ENCODE data around the gene LYPD1. TPM values are rescaled to one million over a fixed set of nuclear protein-coding genes. Genes with fewer than 3 reads are reported as not detected.

Gene LYPD1
- total RNA-seq, 1 experiment from 2014 or later: 13.8 TPM

DNA sequence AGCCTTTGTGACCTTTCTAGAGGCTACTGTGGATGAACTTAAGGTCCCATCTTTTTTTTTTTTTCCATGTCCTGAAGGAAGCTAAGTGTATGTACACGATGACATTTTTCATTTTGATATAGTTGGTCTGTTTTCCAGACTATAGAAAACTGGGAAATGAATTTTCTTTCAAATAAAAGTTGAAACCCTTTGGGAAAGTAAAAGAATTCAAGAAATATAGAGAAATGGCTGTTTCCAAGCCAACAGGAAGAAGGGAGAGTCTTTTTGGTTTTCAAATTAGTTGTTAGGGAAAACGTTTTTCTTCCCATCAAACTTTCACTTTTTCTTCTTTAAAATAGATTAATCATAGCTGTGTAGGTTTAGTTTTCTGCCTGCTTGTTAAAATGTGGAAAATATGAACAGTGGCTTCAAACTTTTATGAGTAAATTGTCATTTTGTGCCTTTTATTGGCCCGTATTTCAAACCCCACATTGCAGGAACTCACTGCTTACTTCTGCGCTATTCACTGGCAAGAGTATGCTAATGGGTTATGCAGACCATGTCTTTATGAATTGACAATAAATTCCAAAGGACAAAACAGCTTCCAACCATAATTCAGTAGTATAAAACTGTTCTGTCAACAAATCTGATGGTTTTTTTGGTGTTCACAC lies 27.7 kb upstream of the LYPD1 start:
- BruUV-seq (replicated peaks): no TSS peak
- Histone ChIP-seq H3K27ac (ENCODE audit: low read depth, low read length, poor library complexity, severe bottlenecking) (no peak overlapping the region), H3K4me1 (ENCODE audit: insufficient read depth, low read length, poor library complexity, severe bottlenecking) (no peaks in the 10 kb centered on the region), H3K4me3 (ENCODE audit: low read depth, low read length, poor library complexity, severe bottlenecking) (no peak overlapping the region), H3K9me3 (ENCODE audit: low read depth, low read length, poor library complexity, severe bottlenecking) (no peaks in the 10 kb centered on the region), H3K27me3 (replicated peaks; ENCODE audit: insufficient read depth, low read depth, low read length, poor library complexity) (no peaks in the 10 kb centered on the region), H3K36me3 (ENCODE audit: insufficient read depth, low read length, poor library complexity, severe bottlenecking) (no peaks in the 10 kb centered on the region)
- ChIA-PET POLR2A (ENCODE audit: low non-redundant PET) (no interaction called here), CTCF (no interaction called here)
- intact Hi-C loops (cut with micrococcal nuclease; ENCODE audit: unreplicated experiment): no loop called here
- DNase-seq (ENCODE audit: low spot score): no peak
- TF ChIP-seq, protein P1, sequence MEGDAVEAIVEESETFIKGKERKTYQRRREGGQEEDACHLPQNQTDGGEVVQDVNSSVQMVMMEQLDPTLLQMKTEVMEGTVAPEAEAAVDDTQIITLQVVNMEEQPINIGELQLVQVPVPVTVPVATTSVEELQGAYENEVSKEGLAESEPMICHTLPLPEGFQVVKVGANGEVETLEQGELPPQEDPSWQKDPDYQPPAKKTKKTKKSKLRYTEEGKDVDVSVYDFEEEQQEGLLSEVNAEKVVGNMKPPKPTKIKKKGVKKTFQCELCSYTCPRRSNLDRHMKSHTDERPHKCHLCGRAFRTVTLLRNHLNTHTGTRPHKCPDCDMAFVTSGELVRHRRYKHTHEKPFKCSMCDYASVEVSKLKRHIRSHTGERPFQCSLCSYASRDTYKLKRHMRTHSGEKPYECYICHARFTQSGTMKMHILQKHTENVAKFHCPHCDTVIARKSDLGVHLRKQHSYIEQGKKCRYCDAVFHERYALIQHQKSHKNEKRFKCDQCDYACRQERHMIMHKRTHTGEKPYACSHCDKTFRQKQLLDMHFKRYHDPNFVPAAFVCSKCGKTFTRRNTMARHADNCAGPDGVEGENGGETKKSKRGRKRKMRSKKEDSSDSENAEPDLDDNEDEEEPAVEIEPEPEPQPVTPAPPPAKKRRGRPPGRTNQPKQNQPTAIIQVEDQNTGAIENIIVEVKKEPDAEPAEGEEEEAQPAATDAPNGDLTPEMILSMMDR (conservative IDR thresholded peaks at IDR 0.05; ENCODE audit: low read depth, low read length): no peak
- no peak for TF ChIP-seq EZH2 (IDR thresholded peaks at IDR 0.05; ENCODE audit: borderline replicate concordance, low read depth, low read length, poor library complexity, severe bottlenecking)

DNA sequence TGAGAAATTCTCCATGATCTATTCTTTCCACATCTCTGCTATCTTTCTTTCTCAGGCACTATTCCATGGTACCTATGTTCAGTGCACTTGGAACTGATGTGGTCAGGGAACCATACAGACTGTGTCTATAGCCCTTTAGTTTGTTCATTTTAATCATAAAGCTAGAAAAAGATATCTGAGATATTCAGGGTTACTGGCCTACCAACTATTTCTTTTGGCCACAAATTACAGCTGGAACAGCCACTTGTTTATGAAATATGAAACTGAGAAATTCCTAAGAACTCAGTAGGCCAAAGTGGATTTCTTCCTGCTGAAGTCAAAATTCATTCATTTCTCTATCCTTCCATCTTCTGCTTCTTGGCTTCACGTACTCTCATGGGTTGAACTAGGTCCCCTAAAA lies 22.8 kb upstream of the LYPD1 start:
- no peak for TF ChIP-seq EZH2 (IDR thresholded peaks at IDR 0.05; ENCODE audit: borderline replicate concordance, low read depth, low read length, poor library complexity, severe bottlenecking)
- TF ChIP-seq, protein P1 (conservative IDR thresholded peaks at IDR 0.05; ENCODE audit: low read depth, low read length): no peak
- H3K27ac ChIP-seq (ENCODE audit: low read depth, low read length, poor library complexity, severe bottlenecking): no peak overlapping the region
- CTCF ChIA-PET: no interaction called here
- BruUV-seq (replicated peaks): no TSS peak
- no peak for DNase-seq (ENCODE audit: low spot score)
- no peak overlapping the region for H3K4me3 ChIP-seq (ENCODE audit: low read depth, low read length, poor library complexity, severe bottlenecking)
- H3K36me3 ChIP-seq (ENCODE audit: insufficient read depth, low read length, poor library complexity, severe bottlenecking): no peaks in the 10 kb centered on the region
- no peaks in the 10 kb centered on the region for H3K9me3 ChIP-seq (ENCODE audit: low read depth, low read length, poor library complexity, severe bottlenecking)
- POLR2A ChIA-PET (ENCODE audit: low non-redundant PET): no interaction called here
- intact Hi-C loops (cut with micrococcal nuclease; ENCODE audit: unreplicated experiment): no loop called here
- no peaks in the 10 kb centered on the region for H3K4me1 ChIP-seq (ENCODE audit: insufficient read depth, low read length, poor library complexity, severe bottlenecking)
- H3K27me3 ChIP-seq (replicated peaks; ENCODE audit: insufficient read depth, low read depth, low read length, poor library complexity): no peaks in the 10 kb centered on the region

DNA sequence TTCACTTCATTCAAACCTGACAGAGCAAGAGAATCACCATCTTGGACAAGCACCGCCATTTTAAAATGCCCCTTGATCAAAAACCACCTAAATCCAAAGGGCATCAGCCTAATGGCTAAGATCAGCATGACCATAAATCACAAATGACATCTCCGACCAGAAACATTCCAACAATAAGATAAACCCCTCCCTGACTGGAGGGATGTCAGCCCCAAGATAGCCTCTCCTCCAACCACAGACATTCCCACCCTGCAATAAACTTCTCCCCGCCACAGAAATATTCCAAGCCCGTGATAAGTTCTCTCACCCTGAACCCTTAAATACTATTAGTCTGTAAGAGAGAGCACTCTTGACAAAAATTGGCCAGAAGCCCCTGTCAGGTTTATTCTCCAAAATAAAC lies 21.6 kb upstream of the LYPD1 start:
- Histone ChIP-seq H3K4me1 (ENCODE audit: insufficient read depth, low read length, poor library complexity, severe bottlenecking) (no peaks in the 10 kb centered on the region), H3K9me3 (ENCODE audit: low read depth, low read length, poor library complexity, severe bottlenecking) (no peaks in the 10 kb centered on the region), H3K4me3 (ENCODE audit: low read depth, low read length, poor library complexity, severe bottlenecking) (no peak overlapping the region), H3K27ac (ENCODE audit: low read depth, low read length, poor library complexity, severe bottlenecking) (no peak overlapping the region), H3K36me3 (ENCODE audit: insufficient read depth, low read length, poor library complexity, severe bottlenecking) (no peaks in the 10 kb centered on the region), H3K27me3 (replicated peaks; ENCODE audit: insufficient read depth, low read depth, low read length, poor library complexity) (no peaks in the 10 kb centered on the region)
- ChIA-PET POLR2A (ENCODE audit: low non-redundant PET) (no interaction called here), CTCF (no interaction called here)
- no peak for DNase-seq (ENCODE audit: low spot score)
- TF ChIP-seq EZH2 (IDR thresholded peaks at IDR 0.05; ENCODE audit: borderline replicate concordance, low read depth, low read length, poor library complexity, severe bottlenecking): no peak
- TF ChIP-seq, protein P1 (conservative IDR thresholded peaks at IDR 0.05; ENCODE audit: low read depth, low read length): no peak
- no TSS peak for BruUV-seq (replicated peaks)
- intact Hi-C loops (cut with micrococcal nuclease; ENCODE audit: unreplicated experiment): no loop called here

Measured in A673 (cell line).